Measurements from ENCODE around the gene IER5. TPM values are rescaled to one million over a fixed set of nuclear protein-coding genes. Genes with fewer than 3 reads are reported as not detected.
A peak's percentile ranks its signal among the peaks of the same experiment; 100 is the strongest.

Gene IER5
- total and polyA plus RNA-seq, 2 of the 13 experiments (the other 11 are each of a cell fraction or from before 2014, with no cell fraction given) = 2.5 to 3.5 TPM

DNA sequence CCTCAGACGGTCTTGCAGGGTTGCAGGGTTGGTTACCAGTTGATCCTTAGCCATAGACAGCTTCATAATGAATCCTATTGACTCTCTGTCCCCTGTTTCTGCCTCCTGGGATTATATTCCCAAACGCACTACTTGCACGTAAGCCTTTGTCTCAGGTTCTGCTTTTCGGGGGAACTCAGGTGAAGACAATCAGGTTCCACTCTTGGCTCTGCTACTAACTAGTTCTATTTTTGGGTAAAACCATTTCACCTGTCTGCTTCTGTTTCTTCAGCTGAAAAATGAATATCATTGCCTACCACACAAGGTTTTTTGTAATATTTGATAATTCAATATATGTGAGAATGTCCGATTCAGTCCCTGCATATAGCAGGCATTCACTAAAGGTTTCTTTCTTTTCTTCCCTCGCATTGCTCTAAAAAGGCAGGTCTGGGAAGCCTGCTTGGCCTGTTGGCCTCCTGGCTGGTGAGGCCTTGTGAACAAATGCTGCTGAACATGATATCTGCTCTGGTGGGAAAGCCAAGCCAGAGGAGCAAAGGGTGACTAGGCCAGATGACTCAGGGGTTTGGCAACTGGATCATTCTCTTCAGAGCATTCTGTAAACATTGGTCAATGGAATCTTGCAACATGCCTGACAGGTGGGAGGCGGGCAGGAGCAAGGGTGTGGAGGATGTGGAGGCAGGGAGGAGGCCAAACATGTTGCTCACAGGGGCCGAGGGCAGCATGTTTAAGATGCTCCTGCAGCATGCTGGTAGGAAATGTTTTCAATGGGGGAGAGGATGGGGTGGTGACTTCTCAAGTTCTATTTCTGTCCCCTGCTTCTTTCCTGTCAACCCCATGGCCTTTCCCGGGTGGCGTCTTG, 23.8 kb downstream of the IER5 start (continued):
- TF ChIP-seq, protein P1, sequence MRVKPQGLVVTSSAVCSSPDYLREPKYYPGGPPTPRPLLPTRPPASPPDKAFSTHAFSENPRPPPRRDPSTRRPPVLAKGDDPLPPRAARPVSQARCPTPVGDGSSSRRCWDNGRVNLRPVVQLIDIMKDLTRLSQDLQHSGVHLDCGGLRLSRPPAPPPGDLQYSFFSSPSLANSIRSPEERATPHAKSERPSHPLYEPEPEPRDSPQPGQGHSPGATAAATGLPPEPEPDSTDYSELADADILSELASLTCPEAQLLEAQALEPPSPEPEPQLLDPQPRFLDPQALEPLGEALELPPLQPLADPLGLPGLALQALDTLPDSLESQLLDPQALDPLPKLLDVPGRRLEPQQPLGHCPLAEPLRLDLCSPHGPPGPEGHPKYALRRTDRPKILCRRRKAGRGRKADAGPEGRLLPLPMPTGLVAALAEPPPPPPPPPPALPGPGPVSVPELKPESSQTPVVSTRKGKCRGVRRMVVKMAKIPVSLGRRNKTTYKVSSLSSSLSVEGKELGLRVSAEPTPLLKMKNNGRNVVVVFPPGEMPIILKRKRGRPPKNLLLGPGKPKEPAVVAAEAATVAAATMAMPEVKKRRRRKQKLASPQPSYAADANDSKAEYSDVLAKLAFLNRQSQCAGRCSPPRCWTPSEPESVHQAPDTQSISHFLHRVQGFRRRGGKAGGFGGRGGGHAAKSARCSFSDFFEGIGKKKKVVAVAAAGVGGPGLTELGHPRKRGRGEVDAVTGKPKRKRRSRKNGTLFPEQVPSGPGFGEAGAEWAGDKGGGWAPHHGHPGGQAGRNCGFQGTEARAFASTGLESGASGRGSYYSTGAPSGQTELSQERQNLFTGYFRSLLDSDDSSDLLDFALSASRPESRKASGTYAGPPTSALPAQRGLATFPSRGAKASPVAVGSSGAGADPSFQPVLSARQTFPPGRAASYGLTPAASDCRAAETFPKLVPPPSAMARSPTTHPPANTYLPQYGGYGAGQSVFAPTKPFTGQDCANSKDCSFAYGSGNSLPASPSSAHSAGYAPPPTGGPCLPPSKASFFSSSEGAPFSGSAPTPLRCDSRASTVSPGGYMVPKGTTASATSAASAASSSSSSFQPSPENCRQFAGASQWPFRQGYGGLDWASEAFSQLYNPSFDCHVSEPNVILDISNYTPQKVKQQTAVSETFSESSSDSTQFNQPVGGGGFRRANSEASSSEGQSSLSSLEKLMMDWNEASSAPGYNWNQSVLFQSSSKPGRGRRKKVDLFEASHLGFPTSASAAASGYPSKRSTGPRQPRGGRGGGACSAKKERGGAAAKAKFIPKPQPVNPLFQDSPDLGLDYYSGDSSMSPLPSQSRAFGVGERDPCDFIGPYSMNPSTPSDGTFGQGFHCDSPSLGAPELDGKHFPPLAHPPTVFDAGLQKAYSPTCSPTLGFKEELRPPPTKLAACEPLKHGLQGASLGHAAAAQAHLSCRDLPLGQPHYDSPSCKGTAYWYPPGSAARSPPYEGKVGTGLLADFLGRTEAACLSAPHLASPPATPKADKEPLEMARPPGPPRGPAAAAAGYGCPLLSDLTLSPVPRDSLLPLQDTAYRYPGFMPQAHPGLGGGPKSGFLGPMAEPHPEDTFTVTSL (CRISPR knock-in tag; IDR thresholded peaks at IDR 0.05; ENCODE audit: borderline replicate concordance) = peak; percentile 91
- TF ChIP-seq NR2F6 (IDR thresholded peaks at IDR 0.05) (peak; percentile 70), NR2F6 (CRISPR knock-in tag; IDR thresholded peaks at IDR 0.05) (peak; percentile 93), RAD51 (IDR thresholded peaks at IDR 0.05; ENCODE audit: borderline replicate concordance) (no peak), MBNL3 (CRISPR knock-in tag; conservative IDR thresholded peaks at IDR 0.05) (no peak), ZNF24 (IDR thresholded peaks at IDR 0.05) (peak; percentile 92), ZBTB38 (CRISPR knock-in tag; IDR thresholded peaks at IDR 0.05) (0 out of 2 replicates have a peak, but pooled peaks have one; percentile 57), MED8 (CRISPR knock-in tag; IDR thresholded peaks at IDR 0.05; ENCODE audit: insufficient replicate concordance) (peak; percentile 66), PHF21A (CRISPR knock-in tag; IDR thresholded peaks at IDR 0.05) (no peak), ATAD3A (CRISPR knock-in tag; IDR thresholded peaks at IDR 0.05) (0 out of 2 replicates have a peak, but pooled peaks have one; percentile 53), ZNF572 (CRISPR knock-in tag; IDR thresholded peaks at IDR 0.05) (peak; percentile 83; the same call in 1 of the 2 replicates)
- TF ChIP-seq, protein P2, sequence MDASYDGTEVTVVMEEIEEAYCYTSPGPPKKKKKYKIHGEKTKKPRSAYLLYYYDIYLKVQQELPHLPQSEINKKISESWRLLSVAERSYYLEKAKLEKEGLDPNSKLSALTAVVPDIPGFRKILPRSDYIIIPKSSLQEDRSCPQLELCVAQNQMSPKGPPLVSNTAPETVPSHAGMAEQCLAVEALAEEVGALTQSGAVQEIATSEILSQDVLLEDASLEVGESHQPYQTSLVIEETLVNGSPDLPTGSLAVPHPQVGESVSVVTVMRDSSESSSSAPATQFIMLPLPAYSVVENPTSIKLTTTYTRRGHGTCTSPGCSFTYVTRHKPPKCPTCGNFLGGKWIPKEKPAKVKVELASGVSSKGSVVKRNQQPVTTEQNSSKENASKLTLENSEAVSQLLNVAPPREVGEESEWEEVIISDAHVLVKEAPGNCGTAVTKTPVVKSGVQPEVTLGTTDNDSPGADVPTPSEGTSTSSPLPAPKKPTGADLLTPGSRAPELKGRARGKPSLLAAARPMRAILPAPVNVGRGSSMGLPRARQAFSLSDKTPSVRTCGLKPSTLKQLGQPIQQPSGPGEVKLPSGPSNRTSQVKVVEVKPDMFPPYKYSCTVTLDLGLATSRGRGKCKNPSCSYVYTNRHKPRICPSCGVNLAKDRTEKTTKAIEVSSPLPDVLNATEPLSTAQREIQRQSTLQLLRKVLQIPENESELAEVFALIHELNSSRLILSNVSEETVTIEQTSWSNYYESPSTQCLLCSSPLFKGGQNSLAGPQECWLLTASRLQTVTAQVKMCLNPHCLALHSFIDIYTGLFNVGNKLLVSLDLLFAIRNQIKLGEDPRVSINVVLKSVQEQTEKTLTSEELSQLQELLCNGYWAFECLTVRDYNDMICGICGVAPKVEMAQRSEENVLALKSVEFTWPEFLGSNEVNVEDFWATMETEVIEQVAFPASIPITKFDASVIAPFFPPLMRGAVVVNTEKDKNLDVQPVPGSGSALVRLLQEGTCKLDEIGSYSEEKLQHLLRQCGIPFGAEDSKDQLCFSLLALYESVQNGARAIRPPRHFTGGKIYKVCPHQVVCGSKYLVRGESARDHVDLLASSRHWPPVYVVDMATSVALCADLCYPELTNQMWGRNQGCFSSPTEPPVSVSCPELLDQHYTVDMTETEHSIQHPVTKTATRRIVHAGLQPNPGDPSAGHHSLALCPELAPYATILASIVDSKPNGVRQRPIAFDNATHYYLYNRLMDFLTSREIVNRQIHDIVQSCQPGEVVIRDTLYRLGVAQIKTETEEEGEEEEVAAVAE (CRISPR knock-in tag; IDR thresholded peaks at IDR 0.05; ENCODE audit: borderline replicate concordance) = peak; percentile 90
- TF ChIP-seq, protein P3, sequence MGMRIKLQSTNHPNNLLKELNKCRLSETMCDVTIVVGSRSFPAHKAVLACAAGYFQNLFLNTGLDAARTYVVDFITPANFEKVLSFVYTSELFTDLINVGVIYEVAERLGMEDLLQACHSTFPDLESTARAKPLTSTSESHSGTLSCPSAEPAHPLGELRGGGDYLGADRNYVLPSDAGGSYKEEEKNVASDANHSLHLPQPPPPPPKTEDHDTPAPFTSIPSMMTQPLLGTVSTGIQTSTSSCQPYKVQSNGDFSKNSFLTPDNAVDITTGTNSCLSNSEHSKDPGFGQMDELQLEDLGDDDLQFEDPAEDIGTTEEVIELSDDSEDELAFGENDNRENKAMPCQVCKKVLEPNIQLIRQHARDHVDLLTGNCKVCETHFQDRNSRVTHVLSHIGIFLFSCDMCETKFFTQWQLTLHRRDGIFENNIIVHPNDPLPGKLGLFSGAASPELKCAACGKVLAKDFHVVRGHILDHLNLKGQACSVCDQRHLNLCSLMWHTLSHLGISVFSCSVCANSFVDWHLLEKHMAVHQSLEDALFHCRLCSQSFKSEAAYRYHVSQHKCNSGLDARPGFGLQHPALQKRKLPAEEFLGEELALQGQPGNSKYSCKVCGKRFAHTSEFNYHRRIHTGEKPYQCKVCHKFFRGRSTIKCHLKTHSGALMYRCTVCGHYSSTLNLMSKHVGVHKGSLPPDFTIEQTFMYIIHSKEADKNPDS (CRISPR knock-in tag; IDR thresholded peaks at IDR 0.05) = 0 out of 2 replicates have a peak, but pooled peaks have one; percentile 62
- TF ChIP-seq, protein P4, sequence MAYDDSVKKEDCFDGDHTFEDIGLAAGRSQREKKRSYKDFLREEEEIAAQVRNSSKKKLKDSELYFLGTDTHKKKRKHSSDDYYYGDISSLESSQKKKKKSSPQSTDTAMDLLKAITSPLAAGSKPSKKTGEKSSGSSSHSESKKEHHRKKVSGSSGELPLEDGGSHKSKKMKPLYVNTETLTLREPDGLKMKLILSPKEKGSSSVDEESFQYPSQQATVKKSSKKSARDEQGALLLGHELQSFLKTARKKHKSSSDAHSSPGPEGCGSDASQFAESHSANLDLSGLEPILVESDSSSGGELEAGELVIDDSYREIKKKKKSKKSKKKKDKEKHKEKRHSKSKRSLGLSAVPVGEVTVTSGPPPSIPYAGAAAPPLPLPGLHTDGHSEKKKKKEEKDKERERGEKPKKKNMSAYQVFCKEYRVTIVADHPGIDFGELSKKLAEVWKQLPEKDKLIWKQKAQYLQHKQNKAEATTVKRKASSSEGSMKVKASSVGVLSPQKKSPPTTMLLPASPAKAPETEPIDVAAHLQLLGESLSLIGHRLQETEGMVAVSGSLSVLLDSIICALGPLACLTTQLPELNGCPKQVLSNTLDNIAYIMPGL (CRISPR knock-in tag; IDR thresholded peaks at IDR 0.05; ENCODE audit: borderline replicate concordance in 1 of 2, low read depth in 1 of 2) = peak; percentile 77 to 87
